ENCODE results near the gene PHACTR3. TPM values are rescaled to one million over a fixed set of nuclear protein-coding genes. Genes with fewer than 3 reads are reported as not detected.

PHACTR3 gene
- total RNA-seq, 1 experiment from 2014 or later: 0.12 TPM

DNA sequence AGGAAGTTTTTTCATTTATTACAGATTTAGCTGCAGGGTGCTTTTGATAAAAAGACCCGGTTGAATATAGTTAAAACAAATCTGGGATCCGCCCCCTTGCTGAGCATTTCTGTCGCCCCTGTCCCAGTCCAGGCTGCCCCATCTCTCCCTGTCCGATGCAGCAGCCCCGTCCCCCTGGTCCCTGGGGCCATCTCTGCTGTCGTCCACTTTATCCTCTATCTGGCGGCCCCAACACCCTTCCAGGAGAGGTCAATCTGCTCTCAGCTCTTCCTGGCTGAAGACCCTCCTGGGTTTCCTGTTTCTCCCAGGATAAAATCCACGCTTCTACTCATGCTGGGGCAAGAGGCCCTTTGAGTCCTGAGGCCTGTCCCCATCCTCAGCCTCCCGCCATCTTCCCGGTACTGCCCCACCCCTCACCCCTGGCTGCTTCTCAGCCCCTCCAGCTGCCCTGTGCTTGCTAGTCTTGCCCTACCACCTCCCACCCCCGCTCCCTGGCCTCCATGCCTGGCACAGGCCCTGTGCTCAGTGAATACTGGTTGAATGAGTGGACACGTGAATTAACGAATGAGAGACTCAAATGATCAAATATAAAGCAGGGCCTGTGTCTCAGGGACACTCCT is 16.0 kb upstream of the PHACTR3 start:
- no peak for DNase-seq (ENCODE audit: low read depth)

DNA sequence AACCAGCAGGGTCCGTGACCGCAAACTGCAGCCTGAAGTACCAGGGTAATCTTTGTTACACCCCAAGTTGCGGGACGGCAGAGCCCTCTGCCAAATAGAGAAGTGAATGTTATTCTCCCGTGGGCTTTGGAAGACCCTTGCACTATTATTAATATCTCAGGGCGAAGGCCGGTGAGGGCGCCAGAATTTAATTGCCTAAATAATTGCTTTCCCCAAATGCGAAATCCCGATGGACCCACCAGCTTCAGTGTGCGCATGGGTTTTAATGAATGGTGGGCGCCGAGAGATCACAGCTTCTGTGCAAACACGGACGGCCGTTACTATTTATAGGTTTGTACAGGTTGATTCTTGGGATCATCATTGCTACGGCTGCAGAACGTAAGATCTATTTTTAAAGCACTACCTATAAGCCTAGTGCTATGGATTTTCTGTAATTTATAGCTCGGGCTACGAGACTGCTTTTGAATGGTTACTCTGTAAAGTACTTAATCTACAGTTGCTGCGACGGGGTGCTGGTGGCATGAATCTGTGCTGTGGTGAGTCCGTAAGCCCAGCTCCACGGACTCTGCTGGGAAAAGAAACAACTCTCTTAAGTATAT is 15.2 kb upstream of the PHACTR3 start:
- no peak for DNase-seq (ENCODE audit: low read depth)

- no peak for DNase-seq (ENCODE audit: low read depth)
These were observed 13.3 kb upstream of the PHACTR3 start for GRCh38 chr20:59591061-59591460.

- DNase-seq (ENCODE audit: low read depth): no peak
These were observed 7.7 kb upstream of the PHACTR3 start for GRCh38 chr20:59596690-59597089.

DNA sequence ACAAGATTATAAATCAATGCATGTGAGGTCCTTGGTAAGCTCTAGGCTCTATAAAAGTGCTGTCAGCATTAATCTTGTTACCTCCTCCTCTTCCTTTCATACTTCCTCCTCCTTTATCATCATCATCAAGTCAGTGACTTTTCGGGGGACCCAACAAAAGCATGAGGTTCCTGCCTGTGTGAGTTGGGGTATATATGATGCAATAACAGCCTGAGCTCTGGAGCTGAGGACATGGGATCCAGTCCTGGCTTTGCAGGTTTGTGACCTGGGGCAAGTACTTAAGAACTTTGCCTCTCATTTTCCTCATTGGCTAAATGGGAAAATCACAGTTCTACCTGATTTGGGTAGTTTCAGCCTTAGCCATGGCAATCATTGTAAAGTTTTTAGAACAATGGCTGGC is 7.1 kb upstream of the PHACTR3 start:
- DNase-seq (ENCODE audit: low read depth): no peak

- peak; percentile 24 for DNase-seq (ENCODE audit: low read depth)
These were observed 5.6 kb upstream of the PHACTR3 start for GRCh38 chr20:59598625-59599310.

DNA sequence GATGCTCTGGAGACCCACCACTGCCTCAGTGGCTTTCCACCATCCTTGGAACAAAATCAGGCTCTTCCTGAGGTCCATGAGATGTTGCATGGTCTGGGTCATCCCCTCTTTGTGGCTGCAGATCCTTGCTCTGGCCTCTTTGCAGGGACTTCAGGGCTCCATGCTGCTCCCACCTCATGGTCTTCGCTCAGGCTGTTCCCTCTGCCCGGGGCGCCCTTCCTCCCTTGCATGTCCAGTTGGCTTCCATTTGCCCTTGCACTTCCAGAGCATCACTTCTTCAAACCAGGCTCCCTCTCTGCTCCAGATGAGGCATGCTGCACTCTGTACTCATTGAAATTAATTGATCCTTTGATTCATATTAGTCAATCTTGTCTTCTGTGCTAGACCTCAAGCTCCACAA is 4.4 kb upstream of the PHACTR3 start:
- no peak for DNase-seq (ENCODE audit: low read depth)

DNA sequence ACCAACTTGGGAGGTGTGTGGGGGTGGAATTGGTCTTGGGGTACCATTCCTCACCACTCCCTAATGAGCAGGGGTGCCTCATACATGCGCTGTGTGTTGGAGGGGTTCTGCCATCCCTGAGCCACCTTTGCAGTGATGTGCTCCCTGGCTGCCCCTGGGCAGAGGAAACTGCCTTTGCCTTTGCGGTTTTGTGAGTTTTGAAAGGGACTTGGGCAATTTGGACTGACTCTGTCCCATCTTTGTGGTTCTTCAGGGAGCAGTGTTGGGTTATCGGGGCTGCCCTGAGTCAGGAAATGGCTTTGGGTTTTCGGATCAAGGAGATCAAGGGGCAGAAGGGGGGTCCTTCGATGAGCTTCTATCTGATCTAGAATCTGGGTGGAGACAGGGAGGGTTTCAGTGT is 3.9 kb upstream of the PHACTR3 start:
- no peak for DNase-seq (ENCODE audit: low read depth)

DNA sequence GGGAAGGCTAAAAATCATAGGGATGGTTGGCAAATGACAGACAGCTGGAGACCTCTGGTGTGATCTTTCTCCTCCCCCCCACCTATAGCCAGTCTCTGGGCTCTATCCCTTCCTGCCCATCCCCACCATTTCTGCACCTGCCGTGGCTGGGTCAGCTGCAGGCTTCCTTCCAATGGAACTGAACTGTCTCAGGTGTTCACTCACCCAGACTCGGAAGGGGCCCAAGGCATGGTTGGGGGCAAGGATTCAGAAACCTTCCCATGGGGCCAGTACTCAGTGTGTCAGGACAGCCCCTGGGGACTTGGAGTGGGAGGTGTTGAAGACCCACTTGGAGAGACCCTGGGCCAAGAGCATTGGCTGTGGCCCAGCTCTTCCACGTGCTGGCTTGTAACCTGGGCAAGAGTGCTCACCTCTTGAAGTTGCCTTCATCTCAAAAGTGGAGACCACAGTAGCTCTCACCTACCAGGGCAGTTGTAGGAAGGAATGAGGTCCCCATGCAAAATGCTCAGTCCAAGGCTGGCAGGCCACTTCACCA is 1.7 kb upstream of the PHACTR3 start:
- no peak for DNase-seq (ENCODE audit: low read depth)

DNA sequence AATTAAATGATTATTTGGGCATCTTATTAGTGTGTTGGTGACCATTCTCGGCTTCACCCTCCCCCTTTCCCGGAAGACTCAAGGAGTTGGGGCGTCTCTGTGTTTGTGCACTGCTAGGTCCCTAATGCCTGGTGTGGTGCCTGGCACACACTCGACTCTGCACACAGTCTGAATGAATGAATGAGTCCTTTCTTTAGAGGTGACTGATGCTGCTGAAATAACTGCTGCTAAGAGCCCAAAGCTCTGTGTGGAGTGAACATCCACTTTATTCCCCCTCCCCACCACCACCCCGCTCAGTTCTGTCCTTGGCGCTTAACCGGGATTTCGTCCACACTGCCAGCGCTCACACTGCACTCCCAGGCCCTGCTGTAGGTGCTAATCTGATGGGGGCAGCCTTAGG is 1.2 kb upstream of the PHACTR3 start:
- DNase-seq (ENCODE audit: low read depth): no peak

- DNase-seq (ENCODE audit: low read depth): no peak
These were observed 631 bp downstream of the PHACTR3 start for GRCh38 chr20:59604741-59605600.

GRCh38 chr20:59605601-59606364 is 1.4 kb downstream of the PHACTR3 start:
- no peak for DNase-seq (ENCODE audit: low read depth)

DNA sequence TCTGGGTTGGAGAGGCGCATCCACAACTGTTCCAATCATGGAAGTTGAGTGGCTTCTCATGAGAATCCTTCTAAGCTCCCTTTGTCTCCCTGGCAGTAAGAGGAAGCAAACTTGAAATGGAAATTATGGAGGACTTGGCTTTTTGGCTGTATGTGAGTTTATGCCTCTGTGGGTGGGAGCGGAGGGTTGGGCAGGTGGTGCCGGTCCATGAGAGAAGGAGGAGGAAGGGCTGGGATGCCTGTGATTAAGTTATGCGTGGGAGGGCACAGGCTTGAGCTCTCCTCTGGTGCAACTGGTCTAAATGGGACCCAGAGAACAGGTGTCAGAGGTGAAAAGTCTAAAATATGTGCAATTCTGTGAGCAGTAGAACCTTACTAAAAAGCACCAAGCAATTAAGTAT is 2.2 kb downstream of the PHACTR3 start:
- DNase-seq (ENCODE audit: low read depth): no peak

- no peak for DNase-seq (ENCODE audit: low read depth)
These were observed 4.1 kb downstream of the PHACTR3 start for GRCh38 chr20:59608396-59608795.

- no peak for DNase-seq (ENCODE audit: low read depth)
These were observed 4.5 kb downstream of the PHACTR3 start for GRCh38 chr20:59608871-59609270.

DNA sequence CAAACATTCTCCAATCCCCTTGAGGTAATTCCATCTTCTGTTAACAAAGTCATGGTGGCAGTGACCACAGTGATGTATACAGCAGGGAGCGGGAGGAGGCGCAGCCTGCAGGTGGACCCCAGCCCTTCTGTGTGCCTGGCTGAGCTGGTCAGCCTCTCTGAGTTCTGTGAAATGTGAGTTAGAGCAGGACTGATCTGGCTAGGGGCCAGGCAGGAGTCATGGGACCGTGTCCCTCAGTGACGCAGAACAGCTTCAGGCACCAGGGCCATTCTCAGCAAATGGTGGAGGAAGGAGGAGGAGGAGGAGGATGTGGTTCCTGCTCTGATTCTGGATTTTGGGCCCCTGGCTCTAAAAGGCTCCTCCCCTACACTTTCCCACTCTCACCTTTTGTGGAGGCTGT is 6.9 kb downstream of the PHACTR3 start:
- no peak for DNase-seq (ENCODE audit: low read depth)

GRCh38 chr20:59613861-59614260 is 9.5 kb downstream of the PHACTR3 start:
- no peak for DNase-seq (ENCODE audit: low read depth)

DNA sequence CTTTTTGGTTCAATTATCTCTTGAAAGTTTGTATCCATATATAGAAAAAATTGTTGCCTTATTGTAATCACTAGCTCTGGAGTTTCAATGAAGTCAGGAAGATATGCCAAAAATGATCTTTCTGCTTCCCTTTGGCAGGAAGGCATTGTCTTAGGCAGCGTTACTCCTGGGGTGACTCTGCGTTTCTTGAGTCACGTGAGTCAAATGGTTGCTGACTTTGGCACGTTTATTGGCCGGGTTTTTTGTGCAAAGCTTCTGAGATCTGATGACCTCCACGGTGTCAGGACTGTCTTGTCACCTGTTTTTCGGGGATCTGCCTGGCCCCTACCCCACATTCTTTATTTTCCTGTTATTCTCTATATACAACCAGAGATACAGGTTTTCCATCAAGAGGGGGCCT is 10.4 kb downstream of the PHACTR3 start:
- DNase-seq (ENCODE audit: low read depth): no peak

DNA sequence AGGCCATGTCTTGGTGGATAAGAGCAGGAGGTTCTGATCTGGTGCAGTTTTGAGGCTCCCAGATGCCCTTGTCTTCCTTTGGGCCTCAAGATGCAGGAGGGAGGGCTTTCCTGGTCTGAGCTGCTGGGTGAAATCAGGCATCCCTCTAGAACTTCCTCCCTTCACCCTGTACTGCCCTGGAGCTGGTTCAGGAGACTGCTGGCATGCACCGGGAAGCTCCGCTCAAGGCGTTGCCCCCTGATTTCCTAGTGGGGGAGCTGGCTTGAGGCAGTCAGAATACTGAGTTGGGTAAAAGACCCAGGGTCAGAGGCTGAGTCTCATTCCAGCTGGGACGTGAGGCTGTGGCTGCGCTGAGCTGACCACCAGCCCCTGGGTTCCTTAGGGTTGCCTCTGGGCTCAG is 12.0 kb downstream of the PHACTR3 start:
- no peak for DNase-seq (ENCODE audit: low read depth)

DNA sequence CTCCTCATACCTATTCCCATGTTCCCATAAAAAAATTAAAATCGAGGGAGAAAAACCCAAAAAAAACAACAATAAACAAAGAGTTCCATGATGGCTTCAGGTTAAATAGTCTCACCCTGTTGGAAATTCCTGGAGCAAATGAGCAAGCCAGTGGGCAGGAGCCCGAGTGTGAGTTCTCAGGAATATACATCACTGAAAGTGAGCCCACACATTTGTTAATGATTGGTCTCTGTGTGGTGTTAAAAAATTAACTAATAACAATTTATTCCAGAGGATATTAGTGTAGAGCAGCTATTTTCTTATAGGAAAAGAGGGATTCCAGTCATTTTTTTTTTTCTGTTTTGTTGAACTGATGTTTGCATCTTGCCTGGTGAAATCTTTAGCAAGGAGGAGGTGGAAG is 12.9 kb downstream of the PHACTR3 start:
- no peak for DNase-seq (ENCODE audit: low read depth)

DNA sequence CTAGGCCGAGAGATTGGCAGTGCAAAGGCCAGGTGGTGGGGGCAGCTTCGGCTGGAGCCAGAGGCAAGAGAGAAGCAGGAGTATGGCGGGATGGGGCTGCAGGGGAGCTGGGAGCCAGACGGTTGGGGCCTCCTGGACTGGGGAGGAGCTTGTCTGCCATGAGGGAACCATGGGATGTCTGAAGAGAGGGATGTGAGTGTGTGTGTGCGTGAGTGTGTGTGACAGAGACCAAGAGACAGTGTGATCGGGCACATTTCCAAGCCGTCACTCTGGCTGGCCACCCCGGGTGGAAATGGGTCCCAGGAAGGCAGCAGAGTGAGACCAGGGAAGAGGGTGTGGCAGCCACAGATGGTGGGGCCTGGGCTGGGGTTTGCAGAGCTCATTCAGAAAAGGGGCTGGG is 13.8 kb downstream of the PHACTR3 start:
- no peak for DNase-seq (ENCODE audit: low read depth)
